DND-41 (cell line): ENCODE data around the gene OXER1.

Experiments used
- ATAC-seq: fragments of 200-7000 bp; cut with Tn5 transposase; 3 replicates; pipeline ENCODE4 v1.9.1; 2021; ENCODE audit warnings: low read depth; ENCODE audit not compliant: insufficient read depth
- DNase-seq: peaks from one replicate; pipeline ENCODE4 v3.0.0-alpha.2; 2020
- H2AFZ ChIP-seq: 2 replicates; pipeline ENCODE4 v1.6.0; 2012; ENCODE audit warnings: low read depth, low read length
- H3K27ac ChIP-seq: 2 replicates; pipeline ENCODE4 v1.5.1; 2012; ENCODE audit warnings: low read length, inconsistent platforms
- H3K27me3 ChIP-seq: fragments of 200-600 bp; sonication (generic); 2 replicates; pipeline ENCODE4 v1.6.0; 2012; ENCODE audit warnings: low read length, mild to moderate bottlenecking, inconsistent platforms; ENCODE audit not compliant: insufficient read depth, poor library complexity
- H3K36me3 ChIP-seq: 2 replicates; pipeline ENCODE4 v1.5.1; 2012; ENCODE audit warnings: low read length, inconsistent platforms; ENCODE audit not compliant: insufficient read depth
- H3K4me1 ChIP-seq: 2 replicates; pipeline ENCODE4 v1.5.1; 2012; ENCODE audit warnings: mild to moderate bottlenecking, low read length; ENCODE audit not compliant: insufficient read depth
- H3K4me2 ChIP-seq: 2 replicates; pipeline ENCODE4 v1.6.0; 2012; ENCODE audit warnings: mild to moderate bottlenecking, moderate library complexity, low read length, inconsistent platforms; ENCODE audit not compliant: insufficient read depth
- H3K4me3 ChIP-seq, 2 experiments: fragments of 200-600 bp in 1 of 2; shearing (Covaris generic) in 1 of 2; 2 replicates each; pipeline ENCODE4 v1.5.1; 2012 to 2016; ENCODE audit warnings: inconsistent platforms in 2 of 2, low read length in 2 of 2, mild to moderate bottlenecking in 2 of 2, low read depth in 1 of 2, moderate library complexity in 1 of 2
- H3K79me2 ChIP-seq: 2 replicates; pipeline ENCODE4 v1.6.0; 2012; ENCODE audit warnings: low read length, inconsistent platforms; ENCODE audit not compliant: insufficient read depth
- H3K9ac ChIP-seq: 2 replicates; pipeline ENCODE4 v1.6.0; 2012; ENCODE audit warnings: low read depth, mild to moderate bottlenecking, inconsistent platforms, low read length, moderate library complexity
- H3K9me3 ChIP-seq: 2 replicates; pipeline ENCODE4 v1.5.1; 2012; ENCODE audit warnings: low read length, moderate library complexity, mild to moderate bottlenecking, inconsistent platforms; ENCODE audit not compliant: insufficient read depth, severe bottlenecking
- H4K20me1 ChIP-seq: 2 replicates; pipeline ENCODE4 v1.6.0; 2012; ENCODE audit warnings: low read length; ENCODE audit not compliant: insufficient read depth
- CTCF ChIP-seq: IDR thresholded peaks from 2 replicates; pipeline ENCODE4 v1.5.1; 2012; ENCODE audit warnings: borderline replicate concordance, low read length, moderate library complexity, mild to moderate bottlenecking; ENCODE audit not compliant: poor library complexity, severe bottlenecking; ENCODE audit errors: extremely low read depth
- EZH2 ChIP-seq: IDR thresholded peaks from 3 replicates; pipeline ENCODE4 v1.6.1; 2012; ENCODE audit warnings: borderline replicate concordance, low read depth, mild to moderate bottlenecking, moderate library complexity, low read length, inconsistent platforms; ENCODE audit not compliant: severe bottlenecking

The OXER1 gene

GRCh38 chr2:42722320-42723190, 41.4 kb downstream of the OXER1 start:
- Histone ChIP-seq H3K9me3 (no peaks in the 10 kb centered on the region), H4K20me1 (no peaks in the 10 kb centered on the region), H3K27ac (no peak overlapping the region), H3K4me1 (no peaks in the 10 kb centered on the region), H3K79me2 (no peaks in the 10 kb centered on the region), H2AFZ (no peak overlapping the region), H3K4me2 (no peak overlapping the region), H3K9ac (no peak overlapping the region), H3K4me3 (no peak overlapping the region), H3K27me3 (no peaks in the 10 kb centered on the region), H3K36me3 (peaks cover 6% of the 10 kb centered on the region; the same call in 1 of the 2 replicates)
- TF ChIP-seq EZH2 (no peak), CTCF (no peak)
- DNase-seq (no peak), ATAC-seq (no peak)

- ATAC-seq = no peak
- Histone ChIP-seq H3K9me3 (no peaks in the 10 kb centered on the region), H3K27ac (no peak overlapping the region)
Measured at GRCh38 chr2:42721898-42722297, 42.0 kb downstream of the OXER1 start.

GRCh38 chr2:42714686-42715085, 49.2 kb downstream of the OXER1 start:
- Histone ChIP-seq H3K4me3 (no peak overlapping the region), H3K79me2 (no peaks in the 10 kb centered on the region)
- ATAC-seq = no peak

More at GRCh38 chr2:42721898-42722297, 42.0 kb downstream of the OXER1 start:
- peaks cover 3% of the 10 kb centered on the region; the same call in 1 of the 2 replicates for H3K36me3 ChIP-seq
- no peaks in the 10 kb centered on the region for H4K20me1 ChIP-seq
- no peak overlapping the region for H3K4me2 ChIP-seq
- no peaks in the 10 kb centered on the region for H3K79me2 ChIP-seq
- TF ChIP-seq EZH2 (no peak), CTCF (no peak)
- no peaks in the 10 kb centered on the region for H3K27me3 ChIP-seq
- no peaks in the 10 kb centered on the region for H3K4me1 ChIP-seq
- no peak for DNase-seq
- H3K9ac ChIP-seq = no peak overlapping the region
- H2AFZ ChIP-seq = no peak overlapping the region
- no peak overlapping the region for H3K4me3 ChIP-seq

More at GRCh38 chr2:42714686-42715085, 49.2 kb downstream of the OXER1 start:
- TF ChIP-seq CTCF (no peak), EZH2 (no peak)
- Histone ChIP-seq H3K9me3 (no peaks in the 10 kb centered on the region), H3K9ac (no peak overlapping the region), H3K4me2 (no peak overlapping the region), H4K20me1 (no peaks in the 10 kb centered on the region), H3K27me3 (no peaks in the 10 kb centered on the region), H3K27ac (no peak overlapping the region), H3K36me3 (peaks cover 5% of the 10 kb centered on the region), H3K4me1 (no peaks in the 10 kb centered on the region), H2AFZ (no peak overlapping the region)
- no peak for DNase-seq
